Measurements from ENCODE around the gene TSHZ2. TPM values are rescaled to one million over a fixed set of nuclear protein-coding genes. Genes with fewer than 3 reads are reported as not detected.

Gene TSHZ2
- total RNA-seq, 1 donor from 2014 or later: 0.27 TPM

DNA sequence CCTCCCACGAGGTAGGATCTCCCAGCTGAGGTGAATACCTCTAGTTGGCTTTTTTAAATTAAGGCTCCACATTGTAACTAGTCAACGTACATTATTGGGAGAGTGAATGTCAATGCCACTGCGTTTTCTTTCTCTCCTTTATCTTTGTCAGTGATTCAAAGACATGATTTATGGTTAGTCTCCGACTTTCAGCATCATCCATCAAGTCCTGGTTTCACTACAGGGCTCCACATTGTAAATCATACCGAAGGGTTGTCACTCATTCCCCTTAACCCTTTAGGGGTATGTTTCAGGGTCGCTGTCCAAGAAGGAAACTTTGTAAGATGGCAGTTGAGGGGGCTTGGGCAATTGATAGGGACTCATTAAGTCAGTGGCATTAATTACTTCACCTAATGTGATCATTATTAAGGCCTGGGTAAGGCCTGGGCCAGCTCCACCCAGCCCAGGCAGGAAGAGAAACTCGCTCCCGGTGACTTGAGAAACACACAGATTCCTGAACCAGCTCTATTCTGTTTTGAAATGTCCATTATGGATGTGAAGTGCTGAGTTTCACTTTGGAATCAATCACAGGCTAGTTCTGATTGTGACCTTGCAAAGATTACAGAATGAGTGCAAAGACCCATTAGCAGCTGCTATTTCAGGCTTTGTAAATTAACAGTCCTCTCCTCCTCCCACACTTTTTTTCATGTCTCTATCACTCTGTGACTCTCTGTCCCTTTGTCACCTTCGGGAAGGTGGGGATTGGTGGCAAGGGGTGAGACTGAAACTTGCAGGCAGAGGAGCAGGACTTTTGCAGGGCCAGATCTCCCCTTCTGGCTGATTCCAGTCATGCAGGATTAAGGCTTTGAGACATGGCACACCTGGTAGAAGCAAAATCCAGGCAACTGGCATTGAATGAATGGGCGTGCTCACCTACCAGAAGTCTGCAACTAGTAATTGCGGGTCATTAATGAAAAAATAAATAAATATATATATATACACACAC lies 222.4 kb downstream of the TSHZ2 start:
- DNase-seq (ENCODE audit: low read depth): no peak

DNA sequence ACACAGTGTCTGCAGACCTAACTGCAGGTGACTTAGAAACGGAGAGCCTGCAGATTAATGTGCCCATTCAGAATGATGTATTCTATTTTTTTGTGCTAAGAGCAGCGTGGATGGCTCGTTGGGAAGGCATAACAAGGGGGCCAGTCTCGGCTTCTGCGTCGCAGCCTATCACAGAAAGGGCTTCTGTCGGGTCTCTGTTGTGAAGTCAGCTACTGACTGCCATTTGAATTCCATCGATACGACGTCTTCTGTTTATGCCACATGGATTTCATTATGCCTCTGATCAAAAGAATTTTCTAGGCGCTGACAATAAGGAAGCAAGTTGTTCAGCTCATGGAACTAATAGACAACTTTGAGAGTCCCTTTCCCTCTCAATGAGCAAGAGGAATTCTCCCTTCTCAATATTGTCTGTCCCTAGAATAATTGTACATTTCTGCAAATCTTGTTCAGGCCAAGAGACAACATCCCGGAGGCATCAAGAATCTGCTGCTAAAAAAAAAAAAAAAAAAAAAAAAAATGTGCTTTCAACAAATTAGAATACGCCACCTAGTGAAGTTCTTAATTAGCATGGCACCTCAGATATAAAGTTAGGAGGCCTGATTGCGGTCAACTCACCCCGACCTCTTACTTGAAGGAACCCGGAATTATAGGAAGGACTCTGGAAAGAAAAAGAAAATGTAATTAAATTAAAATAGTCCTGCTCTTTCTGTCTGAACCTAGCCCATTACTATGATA lies 223.9 kb downstream of the TSHZ2 start:
- DNase-seq (ENCODE audit: low read depth): no peak

GRCh38 chr20:53201588-53201987 lies 229.4 kb downstream of the TSHZ2 start:
- DNase-seq (ENCODE audit: low read depth): no peak

- DNase-seq (ENCODE audit: low read depth): no peak
These were observed 230.6 kb downstream of the TSHZ2 start for GRCh38 chr20:53202777-53203176.

DNA sequence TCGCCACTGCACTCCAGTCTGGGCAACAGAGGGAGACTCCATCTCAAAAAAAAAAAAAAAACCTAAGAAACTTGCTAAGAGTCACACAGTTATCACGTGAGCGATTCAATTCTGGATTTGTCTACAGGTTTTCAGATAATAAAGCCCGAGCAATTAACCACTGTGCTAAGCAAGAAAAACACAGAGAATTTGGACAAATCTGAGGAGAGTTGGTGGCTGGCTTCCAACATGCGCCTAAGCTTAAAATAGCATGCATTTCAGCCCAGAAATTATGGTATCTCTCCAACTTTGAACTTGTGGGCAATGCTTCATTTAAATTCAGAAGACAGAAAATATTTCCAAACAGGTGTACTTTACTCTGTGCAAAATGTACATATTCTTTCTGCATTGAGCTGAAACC lies 232.9 kb downstream of the TSHZ2 start:
- no peak for DNase-seq (ENCODE audit: low read depth)

DNA sequence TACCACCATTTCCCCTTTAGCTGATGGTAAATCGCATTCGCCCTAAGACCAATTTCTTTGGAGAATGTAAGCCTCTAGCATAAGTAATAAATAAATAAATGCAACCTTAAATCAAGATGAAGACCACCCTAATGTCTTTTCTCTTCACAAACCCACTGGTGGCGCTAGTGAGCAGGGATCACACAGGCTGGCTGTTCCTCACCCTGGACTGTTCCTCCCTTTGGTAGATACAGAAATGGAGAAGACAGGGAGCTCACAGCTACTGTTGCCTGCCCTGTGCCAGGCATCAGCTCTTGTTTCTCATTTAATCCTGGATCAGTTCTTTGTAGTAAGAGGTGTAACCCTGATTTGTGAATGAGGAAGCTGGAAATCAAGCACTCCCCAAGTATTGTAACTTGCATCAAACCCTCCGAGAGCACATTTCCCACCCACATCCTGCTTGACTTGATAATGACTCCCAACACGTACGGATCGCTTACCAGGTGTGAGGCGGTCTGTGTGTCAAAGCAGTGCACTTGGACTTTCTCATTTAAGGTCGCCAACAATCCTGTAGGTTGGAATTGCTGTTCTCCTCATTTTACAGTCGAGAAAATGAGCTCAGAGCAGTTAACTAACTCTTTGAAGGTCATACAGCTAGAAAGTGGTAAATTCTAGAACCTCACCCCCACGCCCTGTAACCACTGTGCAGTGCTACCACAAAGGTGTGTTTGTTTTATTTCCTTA lies 236.1 kb downstream of the TSHZ2 start:
- DNase-seq (ENCODE audit: low read depth): no peak

GRCh38 chr20:53210041-53210440 lies 237.9 kb downstream of the TSHZ2 start:
- DNase-seq (ENCODE audit: low read depth): no peak

DNA sequence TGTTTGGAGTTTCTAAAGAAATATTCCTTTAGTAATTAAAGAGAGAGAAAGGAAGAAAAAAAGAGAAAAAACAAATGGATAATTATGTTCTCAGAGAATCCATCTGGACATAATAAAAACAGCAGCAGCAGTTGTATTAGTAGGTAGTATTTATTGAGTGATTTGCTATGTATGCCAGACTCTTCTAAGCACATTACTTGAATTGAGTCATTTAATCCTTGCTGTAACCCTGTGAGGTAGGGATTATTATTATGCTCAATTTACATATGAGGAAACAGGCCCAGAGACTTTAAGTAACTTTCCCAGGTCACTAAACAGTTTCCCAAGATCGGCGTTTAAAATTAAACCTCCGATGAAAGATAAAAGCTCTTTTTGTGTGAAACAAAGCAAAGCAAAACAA lies 238.8 kb downstream of the TSHZ2 start:
- DNase-seq (ENCODE audit: low read depth): no peak

GRCh38 chr20:53212018-53212417 lies 239.9 kb downstream of the TSHZ2 start:
- DNase-seq (ENCODE audit: low read depth): no peak

GRCh38 chr20:53214392-53214791 lies 242.2 kb downstream of the TSHZ2 start:
- DNase-seq (ENCODE audit: low read depth): no peak

DNA sequence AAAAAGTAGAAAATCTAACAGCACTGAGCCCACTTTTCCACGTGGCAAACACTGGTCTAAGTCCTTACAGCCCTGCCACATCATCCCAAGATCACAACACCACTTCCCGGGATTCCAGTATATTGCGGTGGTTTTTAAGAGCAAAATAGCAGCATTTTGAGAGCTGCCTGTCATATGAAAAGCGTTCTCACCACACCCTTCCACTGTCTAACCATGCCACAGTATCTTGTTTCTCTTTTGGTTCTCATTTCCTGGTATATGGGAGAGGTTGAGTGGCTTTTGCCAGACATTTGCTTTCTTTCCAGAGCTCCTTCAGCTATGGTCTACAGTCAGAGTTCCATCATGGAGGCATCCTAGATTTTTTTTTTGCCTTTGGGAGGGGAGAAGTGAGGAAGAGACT lies 243.0 kb downstream of the TSHZ2 start:
- no peak for DNase-seq (ENCODE audit: low read depth)

DNA sequence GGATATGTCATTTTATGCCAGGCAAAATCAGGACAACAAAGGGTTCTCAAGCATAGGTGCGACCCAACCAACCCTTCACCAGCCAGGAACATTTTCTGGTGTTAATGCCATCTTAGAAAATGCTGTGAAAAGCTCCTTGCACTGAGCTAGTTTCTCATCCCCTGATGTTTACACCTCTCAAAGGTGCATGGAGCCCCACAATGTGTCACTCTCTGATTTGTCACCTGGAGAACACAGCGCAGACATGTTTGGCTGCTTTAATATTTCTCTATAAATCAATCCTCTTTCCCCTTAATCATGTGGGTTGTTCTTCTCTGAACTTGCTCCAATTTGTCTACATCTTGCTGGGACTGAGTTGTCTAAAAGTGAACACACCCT lies 244.3 kb downstream of the TSHZ2 start:
- DNase-seq (ENCODE audit: low read depth): no peak

- peak; percentile 46 for DNase-seq (ENCODE audit: low read depth)
These were observed 244.9 kb downstream of the TSHZ2 start for GRCh38 chr20:53216856-53217576.

- DNase-seq (ENCODE audit: low read depth): no peak
These were observed 248.5 kb downstream of the TSHZ2 start for GRCh38 chr20:53220482-53221307.

- no peak for DNase-seq (ENCODE audit: low read depth)
These were observed 249.6 kb downstream of the TSHZ2 start for GRCh38 chr20:53221731-53222130.

DNA sequence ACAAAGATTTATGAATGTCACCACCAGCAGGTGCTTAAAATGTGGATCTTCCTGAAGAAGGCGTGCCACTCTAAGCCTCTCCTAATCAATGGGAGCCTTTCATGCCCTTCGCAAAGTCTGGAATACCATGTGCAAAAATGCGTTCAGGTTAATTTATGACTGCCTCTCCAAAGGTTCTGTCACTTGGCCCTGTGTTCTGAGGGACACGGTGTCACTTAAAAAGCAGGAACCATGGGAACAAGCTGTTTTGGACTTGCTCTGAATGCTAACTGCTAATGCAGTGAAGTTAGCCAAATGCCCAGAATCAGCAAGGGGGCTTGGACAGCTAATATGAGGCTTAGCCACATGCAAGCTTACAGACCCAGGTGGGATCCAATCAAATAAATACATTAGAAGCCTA lies 250.3 kb downstream of the TSHZ2 start:
- DNase-seq (ENCODE audit: low read depth): no peak

GRCh38 chr20:53222932-53223331 lies 250.8 kb downstream of the TSHZ2 start:
- no peak for DNase-seq (ENCODE audit: low read depth)

- no peak for DNase-seq (ENCODE audit: low read depth)
These were observed 251.5 kb downstream of the TSHZ2 start for GRCh38 chr20:53223626-53224172.

- no peak for DNase-seq (ENCODE audit: low read depth)
These were observed 252.7 kb downstream of the TSHZ2 start for GRCh38 chr20:53224851-53225250.

- DNase-seq (ENCODE audit: low read depth): no peak
These were observed 254.7 kb downstream of the TSHZ2 start for GRCh38 chr20:53226826-53227225.
